Superior temporal gyrus (tissue), 1 donor: ENCODE data around the gene LARP1.
"Not testable (repeated sequence)": the region's sequence is repeated elsewhere in the genome, so short reads cannot be mapped to it uniquely, and the experiment has no call there.

Experiments
- DNase-seq: peaks from one replicate; pipeline ENCODE4 v3.0.0-alpha.2; 2016; ENCODE audit errors: extremely low spot score

LARP1 gene

DNA sequence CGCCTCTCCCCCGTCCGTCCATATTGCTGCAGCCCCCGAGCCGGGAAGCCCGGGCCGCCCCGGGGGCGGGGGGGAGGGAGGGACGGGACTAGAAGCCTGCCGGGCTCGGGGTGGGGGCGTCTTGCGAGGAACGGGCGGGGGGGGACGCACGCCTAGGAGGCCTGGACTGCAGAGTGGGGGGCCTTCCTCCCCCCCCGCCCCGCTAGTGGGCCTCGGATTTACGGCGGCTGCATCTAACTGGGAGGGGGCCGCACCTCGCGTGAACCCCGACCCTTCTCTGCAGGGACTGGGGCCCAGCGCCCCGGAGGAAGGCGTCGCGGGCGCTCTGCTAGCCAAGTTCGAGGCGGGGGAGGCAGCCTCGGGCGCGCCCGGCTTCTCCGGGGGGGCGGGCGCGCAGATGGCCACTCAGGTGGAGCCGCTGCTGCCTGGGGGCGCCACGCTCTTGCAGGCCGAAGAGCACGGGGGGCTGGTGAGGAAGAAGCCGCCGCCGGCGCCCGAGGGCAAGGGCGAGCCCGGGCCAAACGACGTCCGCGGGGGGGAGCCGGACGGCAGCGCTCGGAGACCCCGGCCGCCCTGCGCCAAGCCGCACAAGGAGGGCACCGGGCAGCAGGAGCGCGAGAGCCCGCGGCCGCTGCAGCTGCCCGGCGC is at the start of gene LARP1:
LARP1 (plus strand) TSS at position 17 of the 648 bp plus-strand sequence; CDS start at position 398, 381 bp downstream.
- DNase-seq, result no peak

DNA sequence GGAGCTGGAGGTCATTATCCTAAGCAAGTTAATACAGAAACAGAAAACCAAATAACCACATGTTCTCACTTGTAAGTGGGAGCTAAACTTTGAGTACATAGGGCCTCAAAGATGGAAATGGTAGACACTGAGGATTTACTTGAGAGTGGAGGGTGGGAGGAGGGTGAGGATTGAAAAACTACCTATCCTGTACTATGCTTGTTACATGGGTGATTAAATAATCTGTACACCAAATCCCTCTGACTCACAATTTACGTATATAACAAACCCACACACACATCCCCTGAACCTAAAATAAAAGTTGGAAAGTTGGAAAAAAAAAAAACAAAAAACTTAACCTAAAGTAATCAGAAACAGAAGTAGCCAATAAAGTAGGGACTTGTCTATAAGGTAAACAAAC is 48.8 kb upstream of the LARP1 start:
- DNase-seq, result no peak

DNA sequence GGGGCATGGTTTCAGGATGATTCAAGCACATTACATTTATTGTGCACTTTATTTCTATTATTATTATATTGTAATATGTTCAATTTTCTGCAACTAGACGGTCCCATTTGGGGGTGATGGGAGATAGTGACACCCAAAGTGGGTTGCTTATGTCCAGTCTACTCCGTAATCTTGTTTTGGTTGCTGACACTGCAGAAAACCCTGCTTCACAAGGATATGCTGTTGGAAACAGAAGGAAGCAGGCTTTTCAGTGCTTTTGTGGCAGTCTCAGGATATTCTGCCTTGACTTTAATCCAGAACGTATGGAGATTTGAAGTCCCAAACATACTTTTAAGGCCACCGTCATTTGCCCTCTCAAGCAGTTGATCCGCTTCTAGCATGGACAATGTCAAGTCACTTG is 47.5 kb upstream of the LARP1 start:
- DNase-seq, result no peak

DNA sequence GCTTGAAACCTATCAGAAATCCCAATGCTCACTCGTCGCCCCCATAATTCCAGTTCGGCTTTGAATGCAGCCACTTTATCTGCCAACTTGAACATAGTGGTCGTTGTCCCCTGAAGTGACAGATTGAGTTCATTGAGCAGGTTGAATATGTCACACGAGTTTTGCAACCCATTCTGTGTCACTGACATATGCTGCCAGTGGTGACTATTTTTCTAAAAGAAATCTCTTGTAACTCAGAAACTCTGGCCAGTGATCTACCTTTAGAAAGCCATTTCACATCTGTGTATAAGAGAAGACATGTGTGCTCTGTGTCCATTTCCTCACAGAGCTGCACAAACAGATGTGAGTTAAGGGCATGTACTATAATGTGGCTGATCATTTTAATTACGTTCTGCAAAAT is 47.0 kb upstream of the LARP1 start:
- no peak for DNase-seq

DNA sequence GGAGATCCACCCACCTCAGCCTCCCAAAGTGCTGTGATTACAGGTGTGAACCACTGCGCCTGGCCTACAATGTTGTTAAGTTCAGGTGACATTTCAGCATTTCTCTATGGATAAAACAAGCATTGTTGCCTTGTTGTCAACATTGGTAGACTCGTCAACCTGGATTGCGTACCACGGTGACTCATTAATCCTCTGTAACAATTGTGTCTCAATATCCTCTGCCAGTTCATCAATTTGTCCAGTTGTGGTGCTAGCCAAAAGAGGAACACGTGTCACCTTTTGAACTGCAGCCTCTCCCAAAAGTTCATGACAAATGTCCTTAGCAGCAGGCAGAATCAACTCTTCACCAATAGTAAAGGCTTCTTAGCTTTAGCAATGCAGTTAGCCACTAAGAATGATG is 46.3 kb upstream of the LARP1 start:
- no peak for DNase-seq

DNA sequence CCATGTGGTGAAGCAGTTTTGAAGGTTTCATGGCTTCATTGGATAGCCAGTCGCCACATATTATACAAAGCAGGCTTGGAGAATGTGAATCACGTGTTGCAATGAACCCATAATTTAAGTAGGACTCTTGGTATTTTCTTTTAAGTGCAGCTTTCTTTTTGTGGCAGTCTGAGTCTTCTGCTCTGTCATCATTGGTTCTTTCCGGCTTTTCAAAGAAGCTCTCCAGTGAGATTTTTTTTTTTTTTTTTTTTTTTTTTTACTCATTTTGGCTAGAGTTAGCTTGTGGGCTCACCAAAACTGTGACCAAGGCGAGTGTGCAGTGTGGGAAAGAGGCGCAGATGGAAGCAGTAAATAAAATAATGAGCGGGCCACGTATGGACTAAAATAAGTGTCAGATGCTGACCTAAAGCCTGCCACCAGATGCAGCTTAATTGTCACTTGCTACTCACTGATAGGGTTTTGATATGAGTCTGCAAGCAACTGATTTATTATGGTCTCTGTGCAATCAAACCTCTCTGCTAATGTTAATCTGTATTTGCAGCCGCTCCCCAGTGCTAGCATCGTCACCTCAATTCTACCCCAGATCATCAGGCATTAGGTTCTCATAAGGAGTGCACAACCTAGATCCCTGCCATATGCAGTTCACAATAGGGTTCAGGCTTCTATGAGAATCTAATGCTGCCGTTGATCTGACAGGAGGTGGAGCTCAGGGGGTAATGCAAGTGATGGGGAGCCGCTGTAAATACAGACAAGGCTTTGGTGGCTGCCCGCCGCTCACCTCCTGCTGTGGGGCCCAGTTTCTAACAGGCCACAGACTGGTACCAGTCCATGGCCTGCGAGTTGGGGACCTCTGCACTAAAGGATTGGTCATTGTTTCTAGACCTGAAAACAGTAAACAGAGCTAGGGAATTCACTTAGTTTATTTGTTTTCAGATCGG is 45.5 kb upstream of the LARP1 start:
- no peak for DNase-seq

DNA sequence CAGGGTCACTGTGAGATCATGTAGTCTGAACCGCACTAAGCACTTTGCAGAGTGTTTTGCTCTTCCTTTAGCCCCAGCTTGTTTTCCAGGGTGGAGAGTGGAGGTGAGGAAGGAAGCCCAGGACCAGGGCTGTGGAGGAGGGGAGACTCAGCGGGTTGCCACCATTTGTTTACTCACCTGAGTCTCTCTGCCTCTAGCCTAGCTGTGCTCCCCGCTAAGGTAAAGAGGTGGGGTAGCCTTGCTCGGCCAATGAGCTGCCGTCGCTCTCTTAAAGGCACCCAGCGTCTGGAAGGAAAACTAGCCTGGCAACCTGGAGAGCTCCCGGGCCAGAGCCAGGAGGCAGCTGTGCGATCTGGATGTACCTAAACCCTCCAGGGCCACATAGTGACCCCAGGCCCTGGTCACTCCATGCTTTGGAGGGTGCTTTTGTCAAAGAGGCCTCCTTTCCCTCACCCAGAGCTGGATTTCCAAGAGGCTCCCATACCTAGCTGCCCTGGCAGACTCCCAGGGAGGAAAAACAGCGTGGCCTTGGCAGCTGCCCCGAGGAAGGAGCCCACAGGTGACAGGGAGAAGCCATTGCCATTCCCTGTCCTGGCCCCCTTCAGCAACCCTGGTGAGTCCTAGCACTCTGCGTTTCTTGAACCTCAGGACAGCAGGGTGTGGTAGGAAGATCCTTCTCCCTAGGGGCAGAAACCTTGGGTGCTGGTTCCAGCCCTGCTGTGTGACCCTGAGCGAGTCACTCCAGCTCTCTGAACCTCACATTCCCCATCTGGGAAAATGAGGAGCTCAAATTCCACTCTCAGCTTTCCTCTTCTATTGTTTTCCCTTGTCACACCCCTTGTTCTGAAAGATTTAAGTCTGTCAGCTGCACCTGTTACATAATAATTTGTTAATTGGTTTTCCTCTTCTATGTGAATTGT is 42.4 kb upstream of the LARP1 start:
- no peak for DNase-seq

DNA sequence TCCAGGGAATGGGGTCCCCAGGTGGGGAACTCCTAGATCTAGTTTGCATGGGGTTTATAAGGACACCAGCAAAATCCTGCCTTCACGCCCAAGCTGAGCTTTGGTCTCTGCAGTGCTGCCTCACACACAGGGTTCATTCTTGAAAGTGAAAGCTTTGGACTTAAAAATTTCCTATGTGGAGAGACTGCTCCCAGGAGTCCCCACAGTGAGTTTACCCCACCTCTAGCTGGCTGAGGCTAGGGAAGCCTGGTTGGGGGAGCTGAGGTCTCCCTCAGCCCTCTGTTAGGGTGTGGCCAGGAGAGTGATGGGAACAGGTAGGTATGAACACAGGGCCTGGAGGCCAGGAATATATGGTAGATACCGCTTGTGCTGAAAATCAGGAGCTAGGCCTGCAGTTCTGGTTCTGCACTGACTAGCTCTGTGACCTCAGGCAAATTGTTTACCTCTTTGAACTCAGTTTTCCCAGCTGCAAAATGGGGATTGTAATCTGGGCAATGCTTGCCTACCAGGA is 41.5 kb upstream of the LARP1 start:
- no peak for DNase-seq

DNA sequence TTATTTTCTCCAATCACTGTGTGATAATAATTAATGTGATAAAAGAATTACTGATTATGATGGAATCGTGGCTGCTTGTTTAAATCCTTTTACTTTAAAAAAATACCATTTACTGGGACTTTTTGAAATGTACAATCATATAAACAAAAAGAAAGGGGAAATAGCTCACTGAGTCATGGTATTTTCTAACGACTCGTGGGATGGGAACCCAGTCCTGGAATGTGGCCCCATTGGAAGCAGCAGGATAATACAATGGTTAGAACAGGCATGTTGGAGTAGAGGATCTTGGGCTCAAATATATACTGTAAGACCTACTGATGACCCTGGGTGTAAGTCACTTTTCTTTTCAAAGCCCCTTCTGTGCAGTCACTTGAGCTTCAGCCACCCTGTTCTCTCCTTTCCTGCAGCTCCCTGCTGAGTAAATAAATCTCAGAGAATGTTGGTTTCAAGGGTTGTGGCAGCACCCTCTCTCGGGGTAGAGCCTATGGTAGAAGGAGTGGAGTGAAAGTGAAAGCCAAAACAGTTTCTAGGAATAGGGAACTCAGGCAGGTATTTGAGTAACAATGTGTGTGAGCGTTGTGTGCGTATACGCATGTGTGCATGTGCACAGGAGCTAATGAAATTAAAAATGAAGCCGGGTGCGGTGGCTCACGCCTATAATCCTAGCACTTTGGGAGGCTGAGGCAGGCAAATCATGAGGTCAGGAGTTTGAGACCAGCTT is 40.8 kb upstream of the LARP1 start:
- DNase-seq, result no peak

DNA sequence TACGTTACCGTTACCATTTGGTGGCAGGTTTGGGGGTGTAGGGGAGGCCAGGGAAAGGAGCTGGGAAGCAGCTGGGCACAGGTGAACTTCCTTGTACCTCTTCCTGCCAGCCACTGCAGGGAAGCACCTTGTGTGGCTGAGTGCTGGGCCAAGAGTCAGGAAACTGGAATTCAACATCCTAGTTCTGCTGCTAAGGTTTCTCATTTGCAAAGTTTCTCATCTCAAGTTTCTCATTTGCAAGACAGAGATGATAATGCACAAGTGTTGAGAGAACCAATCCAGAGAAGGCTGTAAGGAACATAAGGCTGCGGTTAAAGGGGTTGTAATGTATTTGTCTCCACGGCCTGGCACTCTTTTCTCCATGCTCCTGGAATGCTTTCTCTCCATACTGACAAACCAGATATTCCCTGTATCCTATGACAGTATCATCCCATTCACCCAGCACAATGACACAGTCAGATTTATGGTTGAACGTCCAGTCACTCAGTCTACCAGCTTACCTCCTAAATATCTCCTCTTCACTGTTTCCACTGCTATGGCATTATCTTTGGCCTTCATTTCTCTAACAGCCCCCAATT is 33.6 kb upstream of the LARP1 start:
- DNase-seq, result no peak

DNA sequence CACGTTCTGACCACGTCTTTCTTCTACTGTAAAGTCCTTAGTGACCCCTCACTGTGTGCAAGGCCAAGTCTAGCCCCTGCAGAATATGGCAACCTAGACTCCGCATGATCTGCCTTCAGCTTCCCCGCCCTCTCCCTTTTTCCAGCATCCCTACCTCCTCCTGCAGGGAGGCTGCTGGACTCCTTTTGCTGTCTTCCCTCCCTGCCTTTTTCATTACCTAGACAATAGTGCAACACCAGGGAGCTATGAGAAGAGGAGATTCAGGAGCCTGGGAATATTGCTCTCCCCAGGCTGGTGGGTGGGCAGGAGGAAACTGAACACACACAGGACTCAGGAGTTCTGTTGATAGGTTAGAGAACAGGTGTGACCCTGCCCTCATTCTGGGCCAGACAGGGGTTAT is 33.1 kb upstream of the LARP1 start:
- no peak for DNase-seq

DNA sequence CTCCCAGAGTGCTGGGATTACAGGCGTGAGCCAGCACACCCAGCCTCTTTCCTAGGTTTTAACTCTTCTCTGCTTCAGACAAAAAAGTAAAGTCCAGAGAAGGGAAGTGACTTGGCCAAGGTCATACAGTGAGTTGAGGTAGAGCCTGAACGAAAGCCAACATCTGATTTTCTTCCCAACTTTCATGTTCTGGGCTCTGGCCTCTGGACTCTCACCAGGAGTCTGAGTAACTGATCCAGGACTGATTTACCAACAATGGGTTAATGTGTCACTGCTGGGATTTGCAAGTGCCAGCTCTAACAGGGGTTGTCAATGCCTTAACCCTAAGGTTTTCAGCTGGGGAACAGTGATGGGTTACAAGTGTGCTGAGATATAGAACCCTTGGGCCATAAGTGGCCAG is 32.2 kb upstream of the LARP1 start:
- DNase-seq, result no peak

DNA sequence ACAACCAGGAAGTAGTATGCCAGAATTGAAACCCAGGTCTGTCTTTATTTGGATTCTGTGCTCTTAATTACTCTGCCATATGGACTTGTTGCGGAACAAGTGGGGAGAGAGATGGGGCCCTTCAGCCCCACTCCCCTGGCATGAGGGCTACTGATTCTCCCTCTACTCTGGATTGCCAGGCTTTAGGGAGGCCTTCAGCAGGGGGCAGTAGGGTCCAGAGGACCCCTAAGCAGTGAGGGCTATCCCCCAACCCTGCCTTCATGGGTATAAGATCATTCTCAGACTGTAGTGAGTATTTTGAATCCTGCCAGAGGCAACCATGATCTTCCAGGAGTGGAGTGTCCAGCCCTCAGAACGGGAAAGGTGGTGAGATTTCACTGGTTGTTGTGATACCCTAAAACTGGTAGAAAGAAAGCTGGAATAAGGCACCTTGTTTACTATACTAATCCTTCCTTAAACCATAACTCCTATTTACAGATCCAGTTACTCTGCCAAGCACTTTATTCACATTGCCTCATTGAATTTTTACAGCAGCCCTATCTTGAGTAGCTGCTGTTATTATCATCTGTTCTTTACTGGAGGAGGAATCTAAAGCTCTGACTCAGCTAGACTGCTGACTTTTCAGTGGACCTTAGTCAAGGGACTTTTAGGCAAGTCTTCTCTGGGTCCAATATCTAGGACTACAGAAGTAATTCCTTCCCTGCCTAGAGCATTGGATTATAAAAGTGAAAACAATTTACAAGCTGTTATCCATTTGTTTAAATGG is 31.3 kb upstream of the LARP1 start:
- DNase-seq, result no peak

DNA sequence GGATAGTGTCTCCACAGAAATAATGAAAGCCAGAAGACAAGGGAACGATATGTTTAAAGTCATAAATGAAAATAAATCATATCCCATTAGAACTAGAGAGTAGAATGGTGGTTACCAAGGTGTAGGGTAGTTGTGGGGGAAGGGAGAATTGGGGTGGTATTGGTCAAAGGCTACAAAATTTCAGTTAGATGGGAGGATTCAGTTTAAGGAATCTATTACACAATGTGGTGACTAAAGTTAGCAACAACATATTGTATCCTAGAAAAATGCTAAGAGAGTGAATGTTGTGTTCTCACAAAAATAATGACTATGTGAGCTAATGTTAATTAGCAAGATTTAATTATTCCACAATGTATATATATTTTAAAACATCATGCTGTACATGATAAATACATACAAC is 27.8 kb upstream of the LARP1 start:
- no peak for DNase-seq

DNA sequence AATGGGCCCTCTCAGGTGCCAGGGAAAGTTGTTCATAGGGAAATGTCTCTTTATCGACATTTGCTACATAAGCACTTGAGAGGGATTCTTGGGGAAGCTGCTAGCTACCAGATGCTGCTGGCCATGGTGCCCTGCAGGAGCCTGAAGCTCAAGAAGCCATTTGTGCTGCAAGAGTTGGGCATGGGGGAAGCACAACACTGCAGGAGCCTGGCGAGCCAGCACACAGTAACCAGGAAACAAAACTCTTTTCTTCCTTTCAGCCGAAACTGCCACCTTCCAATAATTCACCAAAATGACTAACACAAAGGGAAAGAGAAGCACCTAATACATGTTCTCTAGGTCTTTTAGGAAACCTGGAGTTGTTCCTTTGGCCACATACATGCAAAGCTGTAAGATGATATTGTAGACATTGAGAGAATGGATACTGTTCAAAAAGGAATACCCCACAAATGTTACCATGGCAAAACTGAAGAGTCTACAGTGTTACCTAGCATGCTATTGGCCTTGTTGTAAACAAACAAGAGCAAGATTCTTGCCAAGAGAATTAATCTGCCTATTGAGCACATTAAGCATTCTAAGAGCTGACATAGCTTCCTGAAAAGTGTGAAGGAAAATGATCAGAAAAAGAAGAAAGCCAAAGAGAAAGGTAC is 26.1 kb upstream of the LARP1 start:
- no peak for DNase-seq

DNA sequence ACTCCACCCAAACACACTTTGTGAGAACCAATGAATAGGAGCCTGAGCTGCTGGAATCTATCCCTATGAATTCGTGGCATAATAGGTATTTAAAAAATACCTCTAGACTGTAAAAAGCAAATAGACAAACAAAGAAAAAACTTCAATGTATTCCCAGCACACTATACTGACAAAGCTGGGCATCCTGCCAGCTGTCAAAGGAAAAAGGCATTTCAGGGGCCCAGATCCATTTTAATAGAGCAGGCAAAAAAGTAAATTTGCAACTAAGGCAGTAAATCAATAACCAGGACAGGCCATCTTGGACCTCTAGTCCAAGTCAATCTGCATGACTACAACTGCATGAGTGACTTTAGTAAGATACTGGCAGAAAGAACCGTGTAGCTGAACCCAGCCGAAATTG is 25.6 kb upstream of the LARP1 start:
- no peak for DNase-seq

DNA sequence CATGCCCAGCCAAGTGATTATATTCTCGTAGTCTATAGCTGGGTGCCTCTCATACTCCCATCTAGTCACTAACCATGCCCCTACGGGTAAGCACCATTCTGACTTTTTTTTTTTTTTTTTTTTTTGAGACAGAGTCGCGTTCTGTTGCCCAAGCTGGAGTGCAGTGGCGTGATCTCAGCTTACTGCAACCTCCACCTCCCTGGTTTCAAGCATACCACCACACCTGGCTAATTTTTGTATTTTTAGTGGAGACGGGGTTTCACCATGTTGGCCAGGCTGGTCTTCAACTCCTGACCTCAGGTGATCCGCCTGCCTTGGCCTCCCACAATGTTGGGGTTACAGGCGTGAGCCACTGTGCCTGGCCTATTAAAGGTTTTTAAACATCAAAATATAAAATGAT is 24.4 kb upstream of the LARP1 start:
- DNase-seq, result not testable (repeated sequence)

DNA sequence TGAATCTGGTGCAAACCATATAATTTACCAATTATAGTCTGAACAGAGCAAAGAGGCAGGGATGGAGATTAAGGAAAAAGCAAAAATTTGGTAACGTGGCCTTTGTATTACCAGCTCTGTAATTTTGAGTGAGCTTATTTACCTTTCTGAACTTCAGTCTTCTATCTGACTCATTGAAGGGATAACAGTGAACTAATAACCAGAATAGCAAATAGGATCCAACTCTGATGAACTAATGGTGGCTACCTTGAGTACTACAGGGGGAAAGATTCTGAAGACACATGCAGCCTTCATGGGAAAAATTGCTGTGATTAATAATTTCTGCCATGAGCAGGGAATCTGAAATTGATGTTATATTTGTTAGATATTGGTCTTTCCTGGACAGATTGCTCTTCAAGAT is 23.0 kb upstream of the LARP1 start:
- no peak for DNase-seq

DNA sequence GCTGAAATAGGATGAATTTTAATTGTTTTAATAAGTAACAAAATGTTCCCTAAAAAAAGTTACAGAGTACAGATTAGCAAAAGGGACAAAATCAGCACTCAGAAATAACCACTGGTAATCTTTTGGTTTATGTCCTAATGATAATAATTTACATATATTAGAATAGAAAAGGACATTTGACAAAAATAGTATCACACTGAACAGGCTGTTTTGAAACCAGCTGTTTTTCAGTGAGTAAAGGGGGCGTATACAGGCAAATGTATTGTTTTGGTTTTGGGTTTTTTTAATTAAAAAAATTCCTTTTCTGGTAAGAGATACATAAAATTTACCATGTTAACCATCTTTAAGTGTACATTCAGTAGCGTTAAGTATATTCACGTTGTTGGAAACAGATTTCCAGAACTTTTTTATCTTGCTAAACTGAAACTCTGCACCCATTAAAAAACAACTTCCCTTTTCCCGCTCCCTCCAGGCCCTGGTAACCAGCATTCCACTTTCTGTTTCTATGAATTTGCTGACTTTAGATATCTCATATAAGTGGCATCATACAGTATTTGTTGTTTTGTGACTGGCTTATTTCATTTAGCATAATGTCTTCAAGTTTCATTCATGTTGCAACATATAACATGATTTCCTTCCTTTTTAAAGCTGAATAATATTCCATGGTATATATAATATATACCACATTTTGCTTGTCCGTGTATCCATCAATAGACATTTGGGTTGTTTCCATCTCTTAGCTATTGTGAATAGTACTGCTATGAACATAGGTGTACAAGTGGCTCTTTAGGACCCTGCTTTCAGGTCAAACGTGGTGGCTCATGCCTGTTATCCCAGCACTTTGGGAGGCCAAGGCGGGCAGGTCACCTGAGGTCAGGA is 20.6 kb upstream of the LARP1 start:
- no peak for DNase-seq
